Keratinocyte (primary cell): ENCODE results near the gene KLK4.

Experiments
- CTCF ChIP-seq, 3 experiments: IDR thresholded peaks in 1 of 3; conservative IDR thresholded peaks in 1 of 3; optimal IDR thresholded peaks in 1 of 3; 2 replicates in 2 of 3; 3 replicates in 1 of 3; pipeline versions ENCODE3 to v1.5.1; 2011; ENCODE audit warnings: low read length in 3 of 3, mild to moderate bottlenecking in 3 of 3, moderate library complexity in 2 of 3, control low read depth in 1 of 3, inconsistent platforms in 1 of 3; ENCODE audit not compliant: insufficient read depth in 2 of 3; ENCODE audit errors: extremely low read depth in 1 of 3
- EZH2 ChIP-seq: IDR thresholded peaks from one replicate; pipeline ENCODE4 v1.6.1; 2012; ENCODE audit warnings: inconsistent platforms, mild to moderate bottlenecking, low read length, moderate library complexity

GRCh38 chr19:50897191-50897607 lies 14.0 kb downstream of the KLK4 start:
- TF ChIP-seq CTCF (optimal IDR thresholded peaks at IDR 0.05 in 1 of 3, IDR thresholded peaks at IDR 0.05 in 1 of 3, conservative IDR thresholded peaks at IDR 0.05 in 1 of 3; ENCODE audit: extremely low read depth in 1 of 3, insufficient read depth in 2 of 3, low read length in 3 of 3): no peak
- no peak for TF ChIP-seq EZH2
